HG03159 (cell line): ENCODE results near the gene SCAF1.
"Not testable (repeated sequence)": the region's sequence is repeated elsewhere in the genome, so short reads cannot be mapped to it uniquely, and the experiment has no call there.

ENCODE experiments used
- ATAC-seq: cut with Tn5 transposase; IDR thresholded peaks from one replicate; pipeline ENCODE4 v1.9.1; 2021; ENCODE audit warnings: mild to moderate bottlenecking, moderate library complexity; ENCODE audit not compliant: unreplicated experiment

Gene SCAF1

GRCh38 chr19:49613374-49613773, 28.6 kb upstream of the SCAF1 start:
- no peak for ATAC-seq

GRCh38 chr19:49614096-49614833, 27.7 kb upstream of the SCAF1 start:
- no peak for ATAC-seq

DNA sequence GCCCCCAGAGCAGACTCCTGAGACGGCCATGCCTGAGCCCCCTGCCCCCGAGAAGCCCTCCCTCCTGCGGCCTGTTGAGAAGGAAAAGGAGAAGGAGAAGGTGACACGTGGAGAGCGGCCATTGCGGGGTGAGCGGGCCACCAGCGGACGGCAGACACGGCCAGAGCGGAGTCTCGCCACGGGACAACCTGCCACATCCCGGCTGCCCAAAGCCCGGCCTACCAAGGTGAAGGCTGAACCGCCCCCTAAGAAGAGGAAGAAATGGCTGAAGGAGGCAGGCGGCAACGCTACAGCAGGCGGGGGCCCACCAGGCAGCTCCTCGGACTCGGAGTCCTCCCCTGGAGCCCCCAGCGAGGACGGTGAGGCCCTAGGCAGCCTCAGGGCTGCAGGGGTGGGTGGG, 26.1 kb upstream of the SCAF1 start:
- no peak for ATAC-seq

GRCh38 chr19:49616532-49616931, 25.5 kb upstream of the SCAF1 start:
- no peak for ATAC-seq

GRCh38 chr19:49616945-49617344, 25.1 kb upstream of the SCAF1 start:
- ATAC-seq = no peak

DNA sequence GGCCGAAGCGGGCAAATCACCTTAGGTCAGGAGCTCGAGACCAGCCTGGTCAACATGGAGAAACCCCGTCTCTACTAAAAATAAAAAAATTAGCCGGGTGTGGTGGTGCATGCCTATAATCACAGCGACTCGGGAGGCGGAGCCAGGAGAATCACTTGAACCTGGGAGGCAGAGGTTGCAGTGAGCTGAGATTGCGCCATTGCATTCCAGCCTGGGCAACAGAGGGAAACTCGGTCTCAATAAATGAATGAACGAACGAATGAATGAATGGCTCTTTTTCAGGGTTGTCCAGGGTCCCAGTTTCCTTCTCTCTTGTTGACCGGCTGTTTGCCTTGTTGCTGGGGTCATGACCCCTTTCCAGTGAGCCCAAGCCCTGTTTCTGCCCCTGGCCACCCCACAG, 24.1 kb upstream of the SCAF1 start:
- not testable (repeated sequence) for ATAC-seq

GRCh38 chr19:49624967-49625910, 16.8 kb upstream of the SCAF1 start:
- ATAC-seq = no peak

DNA sequence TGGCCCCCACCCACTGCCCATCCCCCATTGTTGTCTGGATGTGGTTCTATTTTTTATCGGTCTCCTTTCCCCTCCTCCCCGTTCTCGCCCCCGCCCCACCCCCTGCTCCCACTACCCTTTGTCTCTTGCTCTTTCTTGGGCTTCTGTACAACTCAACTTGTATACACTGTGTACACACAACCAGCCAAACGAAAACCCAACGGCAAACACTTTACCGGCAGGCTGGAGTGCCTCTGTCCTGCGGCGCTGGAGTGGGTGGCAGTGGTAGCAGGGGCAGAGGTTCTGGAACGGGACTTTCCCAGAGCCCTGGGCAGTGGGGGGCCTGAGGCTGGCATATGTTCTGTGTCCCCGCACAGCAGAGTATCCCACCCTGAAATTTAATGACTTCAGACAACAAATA, 15.8 kb upstream of the SCAF1 start:
- ATAC-seq = no peak

DNA sequence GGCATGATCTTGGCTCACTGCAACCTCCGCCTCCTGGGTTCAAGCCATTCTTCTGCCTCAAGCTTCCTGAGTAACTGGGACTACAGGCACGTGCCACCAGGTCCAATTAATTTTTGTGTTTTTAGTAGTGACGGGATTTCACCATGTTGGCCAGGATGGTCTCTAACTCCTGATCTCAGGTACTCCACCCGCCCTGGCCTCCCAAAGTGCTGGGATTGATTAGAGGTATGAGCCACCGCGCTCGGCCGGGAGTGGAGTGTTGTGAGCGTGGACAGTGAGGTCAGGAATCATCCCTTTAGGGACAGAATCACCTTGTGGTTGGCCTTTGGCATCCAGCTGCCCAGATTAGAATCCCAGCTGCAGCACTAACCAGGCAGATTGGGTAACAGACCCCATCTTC, 12.3 kb upstream of the SCAF1 start:
- no peak for ATAC-seq

- no peak for ATAC-seq
Observed at GRCh38 chr19:49631014-49631588, 10.9 kb upstream of the SCAF1 start.

- ATAC-seq = no peak
Observed at GRCh38 chr19:49631610-49632192, 10.3 kb upstream of the SCAF1 start.

DNA sequence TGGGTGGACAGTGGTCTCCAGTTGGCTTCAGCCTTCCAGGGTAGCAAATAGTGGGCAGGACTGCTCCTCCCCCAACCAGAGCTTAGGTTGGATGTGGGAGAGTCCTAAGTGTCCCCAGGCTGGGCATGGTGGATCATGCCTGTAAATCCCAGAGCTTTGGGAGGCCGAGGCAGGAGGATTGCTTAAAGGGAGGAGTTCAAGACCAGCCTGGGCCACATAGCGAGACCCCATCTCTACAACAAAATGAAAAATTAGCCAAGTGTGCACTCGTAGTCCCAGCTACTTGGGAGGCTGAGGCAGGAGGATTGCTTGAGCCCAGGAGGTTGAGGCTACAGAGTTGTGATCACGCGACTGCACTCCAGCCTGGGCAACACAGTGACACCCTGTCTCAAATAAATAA, 9.4 kb upstream of the SCAF1 start:
- no peak for ATAC-seq

GRCh38 chr19:49633273-49633672, 8.7 kb upstream of the SCAF1 start:
- ATAC-seq = not testable (repeated sequence)

- ATAC-seq = no peak
Observed at GRCh38 chr19:49635530-49636232, 6.3 kb upstream of the SCAF1 start.

- no peak for ATAC-seq
Observed at GRCh38 chr19:49636233-49636932, 5.6 kb upstream of the SCAF1 start.

GRCh38 chr19:49637821-49638738, 3.9 kb upstream of the SCAF1 start:
- ATAC-seq = no peak

DNA sequence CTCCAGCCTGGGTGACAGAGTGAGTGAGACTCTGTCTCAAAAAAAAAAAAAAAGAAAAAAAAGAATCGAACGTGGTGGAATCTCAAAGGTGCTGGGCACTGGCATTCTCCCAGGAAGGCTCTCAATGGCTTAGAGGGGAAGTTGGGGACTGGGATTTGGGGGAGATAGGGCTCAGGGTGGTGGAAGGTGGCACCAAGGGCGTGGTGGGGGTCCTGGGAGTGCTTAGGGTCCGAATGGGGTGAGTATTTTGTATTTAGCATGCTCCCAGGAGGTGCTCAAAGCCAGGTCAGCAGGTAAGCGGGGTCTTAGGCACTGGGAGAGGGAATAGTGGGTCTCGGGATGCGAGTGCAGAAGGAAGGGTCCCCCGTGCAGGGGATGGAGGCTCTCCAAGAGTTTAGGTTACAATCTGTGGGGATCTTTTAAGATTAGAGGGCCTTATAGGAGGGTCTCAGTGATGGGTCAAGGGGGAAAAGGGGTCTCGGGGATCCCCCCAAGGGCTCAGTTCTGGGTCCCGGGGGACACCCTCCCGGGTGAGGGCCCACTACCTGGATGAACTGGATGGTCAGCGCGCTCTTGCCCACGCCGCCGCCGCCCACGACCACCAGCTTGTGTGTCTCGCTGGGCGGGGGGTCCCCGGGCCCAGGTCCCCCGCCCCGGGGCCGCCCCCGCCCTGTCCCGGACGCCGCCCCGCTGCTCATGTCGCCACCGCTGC, 2.5 kb upstream of the SCAF1 start:
- ATAC-seq = no peak

DNA sequence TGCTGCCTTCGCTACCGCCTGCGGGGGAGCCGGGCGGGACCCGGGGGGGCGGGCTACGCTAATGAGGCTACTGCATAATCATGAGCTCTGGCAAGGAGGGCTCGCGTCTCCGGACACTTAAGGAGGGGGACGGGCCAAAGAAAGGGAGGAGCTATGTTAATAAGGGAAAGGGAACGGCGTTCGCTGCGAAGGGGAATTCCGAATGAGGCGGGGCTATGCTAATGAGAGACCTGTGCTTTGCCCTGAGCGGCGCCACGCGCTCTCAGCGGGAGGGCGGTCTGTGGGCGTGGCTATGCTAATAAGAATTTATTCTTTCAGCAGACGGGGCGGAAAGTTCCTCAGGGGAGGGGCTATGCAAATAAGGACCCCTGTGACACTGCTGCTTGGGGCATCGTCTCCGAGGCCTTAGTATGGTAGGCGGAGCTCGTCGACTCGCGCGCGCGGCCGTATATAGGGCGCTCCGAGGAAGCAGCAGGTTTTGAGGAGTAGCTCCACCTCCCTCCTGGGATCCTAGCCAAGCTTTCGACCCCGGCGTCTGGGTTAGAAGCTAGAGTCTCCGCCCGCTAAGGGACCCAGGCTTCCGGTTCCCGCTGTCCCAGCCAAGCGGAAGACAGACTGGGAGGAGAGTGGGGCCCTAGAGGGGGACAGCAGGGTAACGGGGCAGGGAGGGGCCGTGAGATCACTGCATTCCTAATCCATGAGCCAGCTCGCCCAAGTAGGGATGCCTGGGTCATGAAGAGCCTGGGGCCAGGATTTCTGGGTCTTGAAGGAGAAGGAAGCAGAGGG, 1.7 kb upstream of the SCAF1 start, which contains the start of gene RRAS:
RRAS (minus strand) TSS at position 31 of the 786 bp plus-strand sequence. CDS start 45 bp downstream, outside the sequence.
- peak; percentile 53 for ATAC-seq
